AG08396 (cell line): ENCODE measurements around the gene MYO1C.
"Not testable (repeated sequence)": the region's sequence is repeated elsewhere in the genome, so short reads cannot be mapped to it uniquely, and the experiment has no call there.

Experiments
- DNase-seq: peaks from one replicate; pipeline ENCODE4 v3.0.0; 2012; ENCODE audit warnings: low spot score, mixed read lengths

MYO1C gene

GRCh38 chr17:1462164-1463112, 30.0 kb downstream of the MYO1C start:
- DNase-seq, result no peak

- DNase-seq, result no peak
Observed at GRCh38 chr17:1461198-1461944, 31.1 kb downstream of the MYO1C start.

- DNase-seq, result peak; percentile 38
Observed at GRCh38 chr17:1460233-1460632, 32.3 kb downstream of the MYO1C start.

- DNase-seq, result peak; percentile 100
Observed at GRCh38 chr17:1455797-1456599, 36.5 kb downstream of the MYO1C start, which contains the start of gene CRK. Gene CRK, minus strand, starts transcription at chr17:1456232. Its CDS starts 115 bp downstream, at chr17:1456117.

DNA sequence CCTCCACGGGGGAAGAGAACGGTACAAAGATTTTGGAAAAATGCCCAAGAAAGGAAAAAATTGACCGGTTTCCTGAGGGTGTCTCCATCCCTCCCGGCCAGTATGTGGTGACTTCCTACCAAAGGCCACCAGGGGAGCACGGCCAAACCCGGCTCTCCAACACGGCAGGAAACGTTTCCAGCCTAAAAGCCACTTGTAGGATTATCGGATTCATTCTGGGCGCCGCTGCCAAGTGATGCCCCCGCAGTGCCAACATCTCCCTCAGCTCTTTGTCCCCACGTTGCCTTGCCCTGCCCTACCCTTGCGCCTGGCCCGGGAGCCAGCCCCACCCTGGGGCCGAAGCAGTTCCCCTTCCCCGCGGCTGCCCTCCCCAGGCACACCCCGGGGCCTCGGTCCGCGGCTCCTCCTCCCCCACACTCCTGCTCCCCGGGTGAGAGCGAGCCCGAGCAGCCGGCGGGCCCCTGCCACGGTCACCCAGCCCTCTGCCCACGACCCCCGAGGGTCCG, 37.1 kb downstream of the MYO1C start:
- peak; percentile 83 for DNase-seq

DNA sequence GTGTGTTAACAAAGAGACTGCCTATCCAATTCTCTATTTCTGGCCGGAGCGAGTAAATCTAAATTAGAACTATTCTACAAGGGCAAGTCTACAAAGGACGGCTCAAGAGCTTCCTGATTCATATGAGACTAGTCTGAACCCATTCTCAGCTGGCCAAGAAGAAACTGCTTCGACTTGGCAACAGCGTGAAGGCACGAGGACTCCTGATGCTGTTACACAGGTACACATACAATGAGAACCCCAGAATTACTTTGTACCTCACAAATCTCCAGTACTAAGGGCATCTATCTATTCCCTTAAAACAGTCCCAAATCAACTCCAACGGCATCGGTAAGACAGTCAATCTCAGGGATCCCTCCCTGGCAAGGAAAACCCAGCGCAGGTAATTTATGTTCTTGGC, 37.9 kb downstream of the MYO1C start:
- DNase-seq, result no peak

GRCh38 chr17:1453694-1454093, 38.8 kb downstream of the MYO1C start:
- DNase-seq, result not testable (repeated sequence)

DNA sequence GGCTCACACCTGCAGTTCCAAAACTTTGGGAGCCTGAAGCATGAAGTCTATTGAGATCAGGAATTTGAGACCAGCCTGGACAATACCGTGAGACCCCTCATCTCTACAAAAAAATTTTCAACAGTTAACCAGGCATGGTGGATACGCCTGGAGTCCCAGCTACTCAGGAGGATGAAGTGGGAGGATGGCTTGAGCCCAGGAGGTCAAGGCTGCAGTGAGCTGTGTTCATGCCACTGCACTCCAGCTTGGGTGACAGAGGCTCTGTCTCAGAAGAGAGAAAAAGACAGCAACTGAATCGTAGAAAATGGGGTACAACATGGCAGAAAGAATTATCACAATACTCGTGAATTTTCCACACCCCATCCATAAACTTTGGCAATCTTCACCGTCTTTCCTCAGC, 39.6 kb downstream of the MYO1C start:
- no peak for DNase-seq

- DNase-seq, result not testable (repeated sequence)
Observed at GRCh38 chr17:1450261-1450660, 42.2 kb downstream of the MYO1C start.

DNA sequence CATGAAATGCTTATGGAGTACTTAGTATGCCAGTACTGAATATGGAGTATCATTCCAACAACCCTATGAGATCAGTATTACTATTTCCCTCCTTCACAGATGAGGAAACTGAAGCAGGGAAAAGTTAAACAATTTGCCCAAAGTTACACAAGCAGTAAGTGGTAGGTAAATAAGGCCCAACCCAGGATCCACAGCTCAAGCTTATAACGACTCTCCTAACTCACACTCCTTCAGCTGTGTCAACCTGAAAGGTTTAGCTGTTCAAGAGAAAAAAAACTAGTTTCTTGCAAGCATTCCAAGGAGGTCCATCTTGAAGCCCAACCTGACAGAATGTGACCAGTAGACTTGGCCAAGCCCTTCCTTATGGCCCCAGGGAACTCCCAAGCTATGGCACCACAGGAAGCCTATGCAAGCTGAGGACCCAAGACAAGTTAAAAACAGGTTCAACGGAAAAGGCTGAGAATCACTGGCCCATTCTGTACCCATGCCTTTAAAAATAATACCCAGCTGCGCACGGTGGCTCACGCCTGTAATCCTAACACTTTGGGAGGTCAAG, 43.0 kb downstream of the MYO1C start:
- DNase-seq, result no peak

DNA sequence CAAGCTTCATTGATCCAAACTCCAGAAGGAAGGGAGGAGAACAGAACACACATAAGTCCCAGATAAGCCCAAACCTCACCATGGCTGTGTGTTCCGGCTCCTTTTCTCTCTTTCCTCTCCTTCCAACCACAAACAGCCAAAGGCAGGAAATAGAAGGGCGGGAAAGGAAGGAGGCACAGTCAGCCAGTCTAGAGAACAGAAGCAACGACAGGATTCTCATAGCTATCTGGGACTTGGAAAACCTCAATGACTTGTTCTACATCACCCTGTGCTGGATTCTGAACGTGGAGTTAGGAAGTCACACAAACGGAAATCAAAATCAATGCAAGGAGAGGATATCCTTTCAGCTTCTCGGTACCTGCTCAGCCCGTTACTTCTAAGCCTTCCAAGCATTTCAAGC, 45.4 kb downstream of the MYO1C start:
- DNase-seq, result no peak

- no peak for DNase-seq
Observed at GRCh38 chr17:1446201-1446600, 46.3 kb downstream of the MYO1C start.

DNA sequence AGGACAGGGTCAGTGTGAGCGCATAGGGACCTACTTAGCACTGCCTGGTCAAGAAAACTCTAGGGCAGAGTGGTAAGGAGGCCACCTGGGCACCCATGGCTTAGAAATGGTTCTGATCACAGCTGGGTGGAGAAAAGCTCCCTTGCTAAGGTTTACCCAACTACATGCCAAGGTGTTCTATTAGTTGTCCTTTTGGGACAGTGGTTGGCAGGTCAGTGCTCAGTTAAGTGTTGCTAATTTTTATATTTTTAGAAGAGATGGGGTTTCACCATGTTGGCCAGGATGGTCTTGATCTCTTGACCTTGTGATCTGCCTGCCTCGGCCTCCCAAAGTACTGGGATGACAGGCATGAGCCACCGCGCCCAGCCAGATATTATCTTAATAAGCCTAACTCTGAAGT, 46.8 kb downstream of the MYO1C start:
- DNase-seq, result not testable (repeated sequence)

DNA sequence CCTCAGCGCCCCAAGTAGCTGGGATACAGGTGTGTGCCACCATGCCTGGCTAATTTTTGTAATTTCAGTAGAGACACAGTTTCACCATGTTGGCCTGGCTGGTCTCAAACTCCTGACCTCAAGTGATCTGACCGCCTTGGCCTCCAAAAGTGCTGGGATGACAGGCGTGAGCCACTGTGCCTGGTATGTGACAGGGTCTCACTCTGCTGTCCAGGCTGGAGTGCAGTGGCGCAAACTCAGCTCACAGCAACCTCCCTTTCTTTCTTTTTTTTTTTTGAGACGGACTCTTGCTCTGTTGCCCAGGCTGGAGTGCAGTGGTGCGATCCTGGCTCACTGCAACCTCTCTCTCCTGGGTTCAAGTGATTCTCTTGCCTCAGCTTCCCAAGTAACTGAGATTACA, 49.8 kb downstream of the MYO1C start:
- DNase-seq, result not testable (repeated sequence)

GRCh38 chr17:1442187-1442586, 50.3 kb downstream of the MYO1C start:
- no peak for DNase-seq

- DNase-seq, result no peak
Observed at GRCh38 chr17:1440921-1441320, 51.6 kb downstream of the MYO1C start.

DNA sequence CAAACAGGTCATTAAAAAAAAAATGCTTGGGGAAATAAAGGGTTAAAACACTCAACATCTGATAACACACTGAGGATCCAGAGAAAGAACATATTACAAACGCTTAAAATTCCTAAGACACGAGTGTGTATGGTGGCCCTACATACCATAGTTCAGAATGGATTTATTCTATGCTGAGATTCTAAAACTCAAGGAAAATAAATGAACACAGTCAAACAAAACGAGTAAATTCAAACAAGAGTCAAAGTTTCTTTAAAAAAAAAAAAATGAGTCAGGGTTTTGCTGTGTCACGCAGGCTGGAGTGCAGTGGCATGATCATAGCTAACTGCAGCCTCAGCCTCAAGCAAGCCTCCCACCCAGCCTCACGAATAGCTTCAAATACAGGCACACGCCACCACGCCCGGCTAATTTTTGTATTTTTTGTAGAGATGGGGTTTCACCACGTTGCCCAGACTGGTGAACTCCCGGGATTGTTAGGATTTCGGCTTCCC, 53.8 kb downstream of the MYO1C start:
- DNase-seq, result no peak

- no peak for DNase-seq
Observed at GRCh38 chr17:1435326-1435725, 57.2 kb downstream of the MYO1C start.

GRCh38 chr17:1434150-1434549, 58.3 kb downstream of the MYO1C start:
- DNase-seq, result no peak

GRCh38 chr17:1431631-1432104, 60.8 kb downstream of the MYO1C start:
- no peak for DNase-seq

DNA sequence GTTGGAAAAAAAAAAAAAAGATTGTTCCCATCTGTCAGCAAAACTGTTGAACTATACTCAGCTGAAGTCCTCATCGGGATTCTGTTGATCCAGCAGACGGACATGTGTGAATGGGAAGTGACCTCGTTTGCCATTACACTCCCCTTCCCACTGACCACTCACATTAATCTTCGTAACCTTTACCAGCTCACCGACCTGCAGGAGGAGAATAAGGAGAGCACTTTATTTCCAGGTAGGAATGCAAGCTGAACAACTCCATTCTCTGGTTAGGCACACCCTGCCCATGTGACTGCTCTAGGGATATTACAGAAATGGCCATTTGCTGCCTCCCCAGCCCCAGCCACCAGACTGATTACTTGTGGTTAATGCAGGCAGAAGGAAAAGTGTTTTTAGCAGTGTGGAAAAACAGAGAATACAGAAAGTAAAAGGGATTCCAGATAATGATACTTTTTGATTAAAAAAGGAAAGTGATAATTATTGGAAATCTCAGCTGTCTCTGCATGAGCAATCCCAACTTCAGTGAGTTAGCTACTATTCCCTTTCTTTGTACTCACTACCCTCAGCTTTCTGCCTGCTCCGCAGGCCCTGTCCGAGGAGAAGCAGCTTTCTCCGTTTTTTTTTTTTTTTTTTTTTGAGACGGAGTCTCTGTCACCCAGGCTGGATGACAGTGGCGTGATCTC, 68.9 kb downstream of the MYO1C start:
- no peak for DNase-seq
